OCI-LY7 (cell line): ENCODE data around the gene COL2A1. TPM values are rescaled to one million over a fixed set of nuclear protein-coding genes. Genes with fewer than 3 reads are reported as not detected.

Experiments
- BruUV-seq: library from RNA; stranded (reverse); fragments of 400-500 nt; replicated peaks from 2 replicates; lab custom pipeline; 2021; lab: Mats Ljungman, UMichigan
- CTCF ChIA-PET: fragments of 300-600 bp; sonication (Branson Sonifier 250); formaldehyde crosslinking; loops from one replicate; lab custom pipeline; 2022; ENCODE audit warnings: antibody characterized with exemption; ENCODE audit not compliant: unreplicated experiment; lab: Charles Lee
- POLR2A ChIA-PET: fragments of 300-600 bp; sonication (Branson Sonifier 250); formaldehyde crosslinking; loops from one replicate; lab custom pipeline; 2022; ENCODE audit warnings: antibody characterized with exemption; lab: Charles Lee
- DNase-seq: peaks from one replicate; pipeline ENCODE4 v3.0.0-alpha.2; 2015; ENCODE audit warnings: low spot score
- H2AFZ ChIP-seq: fragments of 200-600 bp; sonication (generic), shearing (Covaris generic); 2 replicates; pipeline ENCODE4 v1.6.1; 2014; ENCODE audit warnings: mild to moderate bottlenecking, antibody characterized with exemption, low read length, moderate library complexity
- H3K27ac ChIP-seq: fragments of 200-600 bp; sonication (generic); 2 replicates; pipeline ENCODE4 v1.5.1; 2014; ENCODE audit warnings: mixed run types, low read depth, mild to moderate bottlenecking, moderate library complexity, low read length, inconsistent platforms; ENCODE audit not compliant: poor library complexity, severe bottlenecking
- H3K36me3 ChIP-seq: fragments of 200-600 bp; sonication (generic); 2 replicates; pipeline ENCODE4 v1.6.1; 2014; ENCODE audit warnings: mild to moderate bottlenecking, antibody characterized with exemption, low read length, moderate library complexity, mixed read lengths; ENCODE audit not compliant: insufficient read depth
- H3K4me1 ChIP-seq: fragments of 200-600 bp; sonication (generic); 2 replicates; pipeline ENCODE4 v1.5.1; 2014; ENCODE audit warnings: mild to moderate bottlenecking, low read length; ENCODE audit not compliant: insufficient read depth, poor library complexity, severe bottlenecking
- H3K4me2 ChIP-seq: fragments of 200-600 bp; sonication (generic); 2 replicates; pipeline ENCODE4 v1.6.1; 2014; ENCODE audit warnings: mild to moderate bottlenecking, low read length
- H3K4me3 ChIP-seq: fragments of 200-600 bp; sonication (generic); 2 replicates; pipeline ENCODE4 v1.5.1; 2014; ENCODE audit warnings: mild to moderate bottlenecking, low read depth, low read length; ENCODE audit not compliant: poor library complexity, severe bottlenecking
- H3K79me2 ChIP-seq: fragments of 200-600 bp; sonication (generic); 2 replicates; pipeline ENCODE4 v1.6.1; 2016; ENCODE audit warnings: low read depth, mild to moderate bottlenecking, low read length, moderate library complexity, mixed read lengths; ENCODE audit not compliant: insufficient read depth
- H3K9me2 ChIP-seq: fragments of 200-600 bp; sonication (generic); 2 replicates; pipeline ENCODE4 v1.6.1; 2016; ENCODE audit warnings: mild to moderate bottlenecking, low read length, mixed read lengths; ENCODE audit not compliant: insufficient read depth
- H3K9me3 ChIP-seq: fragments of 200-600 bp; sonication (generic); 2 replicates; pipeline ENCODE4 v1.6.1; 2014; ENCODE audit warnings: mild to moderate bottlenecking, mixed run types, low read length, mixed read lengths
- H4K20me1 ChIP-seq: fragments of 200-600 bp; sonication (generic); 2 replicates; pipeline ENCODE4 v1.6.1; 2014; ENCODE audit warnings: mild to moderate bottlenecking, antibody characterized with exemption, low read length, moderate library complexity, mixed read lengths; ENCODE audit not compliant: insufficient read depth
- EZH2phosphoT487 ChIP-seq: fragments of 200-600 bp; sonication (generic); IDR thresholded peaks from 2 replicates; pipeline ENCODE4 v1.6.1; 2018; ENCODE audit warnings: low read depth, borderline replicate concordance, mild to moderate bottlenecking, mixed run types, antibody characterized with exemption, low read length, moderate library complexity, mixed read lengths
- intact Hi-C: fragments of 100-400 bp; cut with micrococcal nuclease; formaldehyde crosslinking; loops from one replicate; pipeline ENCODE4 v1.10.0; 2022; ENCODE audit not compliant: unreplicated experiment
- total RNA-seq, 2 experiments: library from RNA; depleted of rRNA in 1 of 2; stranded (reverse); fragments of >200 nt in 1 of 2; shearing (Covaris generic) in 1 of 2; gene quantifications; 2 replicates each; pipeline ENCODE4 v1.2.3, GENCODE V29; 2014 to 2022
- TF ChIP-seq, protein P1 (sequence below): fragments of 200-600 bp; sonication (generic); conservative IDR thresholded peaks from 2 replicates; pipeline ENCODE4 v1.5.1; 2014; ENCODE audit warnings: mild to moderate bottlenecking, antibody characterized with exemption, low read length, moderate library complexity, mixed read lengths

The COL2A1 gene
- total RNA-seq, 2 experiments from 2014 or later: 0.08 TPM; not detected in 1

- Histone ChIP-seq H3K36me3 (no peaks in the 10 kb centered on the region), H3K4me2 (no peak overlapping the region), H3K27ac (no peak overlapping the region), H2AFZ (no peak overlapping the region), H3K4me3 (no peak overlapping the region), H3K79me2 (no peaks in the 10 kb centered on the region), H3K9me3 (no peaks in the 10 kb centered on the region), H4K20me1 (no peaks in the 10 kb centered on the region), H3K4me1 (no peaks in the 10 kb centered on the region), H3K9me2 (no peaks in the 10 kb centered on the region)
- no peak for DNase-seq
- intact Hi-C loops: no loop called here
- no TSS peak for BruUV-seq
- TF ChIP-seq, protein P1, sequence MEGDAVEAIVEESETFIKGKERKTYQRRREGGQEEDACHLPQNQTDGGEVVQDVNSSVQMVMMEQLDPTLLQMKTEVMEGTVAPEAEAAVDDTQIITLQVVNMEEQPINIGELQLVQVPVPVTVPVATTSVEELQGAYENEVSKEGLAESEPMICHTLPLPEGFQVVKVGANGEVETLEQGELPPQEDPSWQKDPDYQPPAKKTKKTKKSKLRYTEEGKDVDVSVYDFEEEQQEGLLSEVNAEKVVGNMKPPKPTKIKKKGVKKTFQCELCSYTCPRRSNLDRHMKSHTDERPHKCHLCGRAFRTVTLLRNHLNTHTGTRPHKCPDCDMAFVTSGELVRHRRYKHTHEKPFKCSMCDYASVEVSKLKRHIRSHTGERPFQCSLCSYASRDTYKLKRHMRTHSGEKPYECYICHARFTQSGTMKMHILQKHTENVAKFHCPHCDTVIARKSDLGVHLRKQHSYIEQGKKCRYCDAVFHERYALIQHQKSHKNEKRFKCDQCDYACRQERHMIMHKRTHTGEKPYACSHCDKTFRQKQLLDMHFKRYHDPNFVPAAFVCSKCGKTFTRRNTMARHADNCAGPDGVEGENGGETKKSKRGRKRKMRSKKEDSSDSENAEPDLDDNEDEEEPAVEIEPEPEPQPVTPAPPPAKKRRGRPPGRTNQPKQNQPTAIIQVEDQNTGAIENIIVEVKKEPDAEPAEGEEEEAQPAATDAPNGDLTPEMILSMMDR: no peak
- no peak for TF ChIP-seq EZH2phosphoT487
- ChIA-PET POLR2A (interaction anchor here (0.6 kb wide), 1 partner anchor 1158 kb away, joined by 5 read pairs; no protein-coding TSS in a partner anchor), CTCF (interaction anchor here (0.6 kb wide), 1 partner anchor 179 kb away, joined by 3 read pairs; no protein-coding TSS in a partner anchor)
Observed at GRCh38 chr12:47979166-47979565, 25.1 kb downstream of the COL2A1 start.

- ChIA-PET POLR2A (interaction anchor here (0.6 kb wide), 1 partner anchor 18 kb away, joined by 5 read pairs; no protein-coding TSS in a partner anchor), CTCF (no interaction called here)
- intact Hi-C loops: no loop called here
Observed at GRCh38 chr12:47978598-47978873, 25.7 kb downstream of the COL2A1 start.

More at GRCh38 chr12:47978598-47978873, 25.7 kb downstream of the COL2A1 start:
- H3K27ac ChIP-seq: no peak overlapping the region
- H3K9me2 ChIP-seq: no peaks in the 10 kb centered on the region
- no peaks in the 10 kb centered on the region for H3K36me3 ChIP-seq
- no peak overlapping the region for H3K4me2 ChIP-seq
- no peaks in the 10 kb centered on the region for H3K4me1 ChIP-seq
- H4K20me1 ChIP-seq: no peaks in the 10 kb centered on the region
- H3K9me3 ChIP-seq: no peaks in the 10 kb centered on the region
- DNase-seq: no peak
- no TSS peak for BruUV-seq
- H3K4me3 ChIP-seq: no peak overlapping the region
- H2AFZ ChIP-seq: no peak overlapping the region
- TF ChIP-seq, protein P1: no peak
- TF ChIP-seq EZH2phosphoT487: no peak
- no peaks in the 10 kb centered on the region for H3K79me2 ChIP-seq
